GM19328 (cell line): ENCODE measurements around the gene CSTA.
"Not testable (repeated sequence)": the region's sequence is repeated elsewhere in the genome, so short reads cannot be mapped to it uniquely, and the experiment has no call there.

Source experiments
- ATAC-seq: cut with Tn5 transposase; IDR thresholded peaks from one replicate; pipeline ENCODE4 v1.9.1; 2021; ENCODE audit warnings: mild to moderate bottlenecking, moderate library complexity; ENCODE audit not compliant: unreplicated experiment

CSTA gene

GRCh38 chr3:122322095-122323075, 2.7 kb upstream of the CSTA start:
- ATAC-seq = no peak

GRCh38 chr3:122325769-122326168, 721 bp downstream of the CSTA start:
- ATAC-seq = no peak

- ATAC-seq = no peak
Measured at GRCh38 chr3:122331886-122332285, 6.8 kb downstream of the CSTA start.

GRCh38 chr3:122332551-122332950, 7.5 kb downstream of the CSTA start:
- ATAC-seq = no peak

- ATAC-seq = no peak
Measured at GRCh38 chr3:122342803-122343202, 17.8 kb downstream of the CSTA start.

- ATAC-seq = no peak
Measured at GRCh38 chr3:122343654-122344053, 18.6 kb downstream of the CSTA start.

GRCh38 chr3:122349171-122349570, 24.1 kb downstream of the CSTA start:
- ATAC-seq = no peak

GRCh38 chr3:122350814-122351418, 25.9 kb downstream of the CSTA start:
- ATAC-seq = no peak

GRCh38 chr3:122351612-122352011, 26.6 kb downstream of the CSTA start:
- no peak for ATAC-seq

GRCh38 chr3:122353215-122353614, 28.2 kb downstream of the CSTA start:
- no peak for ATAC-seq

- ATAC-seq = no peak
Measured at GRCh38 chr3:122353893-122354401, 28.9 kb downstream of the CSTA start.

- no peak for ATAC-seq
Measured at GRCh38 chr3:122355612-122356011, 30.6 kb downstream of the CSTA start.

GRCh38 chr3:122356402-122356801, 31.4 kb downstream of the CSTA start:
- ATAC-seq = no peak

GRCh38 chr3:122357828-122358702, 33.0 kb downstream of the CSTA start:
- ATAC-seq = no peak

GRCh38 chr3:122358703-122359032, 33.6 kb downstream of the CSTA start:
- ATAC-seq = no peak

- ATAC-seq = no peak
Measured at GRCh38 chr3:122362026-122362425, 37.0 kb downstream of the CSTA start.

- ATAC-seq = no peak
Measured at GRCh38 chr3:122364490-122364889, 39.4 kb downstream of the CSTA start.

- no peak for ATAC-seq
Measured at GRCh38 chr3:122365073-122365472, 40.0 kb downstream of the CSTA start.

- not testable (repeated sequence) for ATAC-seq
Measured at GRCh38 chr3:122365582-122366378, 40.7 kb downstream of the CSTA start.

GRCh38 chr3:122366379-122366749, 41.3 kb downstream of the CSTA start:
- ATAC-seq = no peak
